ENCODE results near the gene OR2M7. TPM values are rescaled to one million over a fixed set of nuclear protein-coding genes. Genes with fewer than 3 reads are reported as not detected.
"Not testable (repeated sequence)": the region's sequence is repeated elsewhere in the genome, so short reads cannot be mapped to it uniquely, and the experiment has no call there.

OR2M7 gene
- total RNA-seq, 6 experiments from 2014 or later = not detected

- no peak for DNase-seq
- Mint-ChIP-seq H3K4me3 (no peak overlapping the region), H3K36me3 (ENCODE audit: low read depth) (peaks cover 11% of the 10 kb centered on the region), H3K27ac (no peak overlapping the region), H3K4me1 (ENCODE audit: low read depth) (no peaks in the 10 kb centered on the region), H3K27me3 (ENCODE audit: insufficient read depth) (no peaks in the 10 kb centered on the region; the same call in 1 of the 2 replicates), H3K9me3 (peaks cover 22% of the 10 kb centered on the region)
- TF ChIP-seq, protein P1, sequence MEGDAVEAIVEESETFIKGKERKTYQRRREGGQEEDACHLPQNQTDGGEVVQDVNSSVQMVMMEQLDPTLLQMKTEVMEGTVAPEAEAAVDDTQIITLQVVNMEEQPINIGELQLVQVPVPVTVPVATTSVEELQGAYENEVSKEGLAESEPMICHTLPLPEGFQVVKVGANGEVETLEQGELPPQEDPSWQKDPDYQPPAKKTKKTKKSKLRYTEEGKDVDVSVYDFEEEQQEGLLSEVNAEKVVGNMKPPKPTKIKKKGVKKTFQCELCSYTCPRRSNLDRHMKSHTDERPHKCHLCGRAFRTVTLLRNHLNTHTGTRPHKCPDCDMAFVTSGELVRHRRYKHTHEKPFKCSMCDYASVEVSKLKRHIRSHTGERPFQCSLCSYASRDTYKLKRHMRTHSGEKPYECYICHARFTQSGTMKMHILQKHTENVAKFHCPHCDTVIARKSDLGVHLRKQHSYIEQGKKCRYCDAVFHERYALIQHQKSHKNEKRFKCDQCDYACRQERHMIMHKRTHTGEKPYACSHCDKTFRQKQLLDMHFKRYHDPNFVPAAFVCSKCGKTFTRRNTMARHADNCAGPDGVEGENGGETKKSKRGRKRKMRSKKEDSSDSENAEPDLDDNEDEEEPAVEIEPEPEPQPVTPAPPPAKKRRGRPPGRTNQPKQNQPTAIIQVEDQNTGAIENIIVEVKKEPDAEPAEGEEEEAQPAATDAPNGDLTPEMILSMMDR (IDR thresholded peaks at IDR 0.05) = no peak
Measured at GRCh38 chr1:248359415-248359814, 35.0 kb upstream of the OR2M7 start.

DNA sequence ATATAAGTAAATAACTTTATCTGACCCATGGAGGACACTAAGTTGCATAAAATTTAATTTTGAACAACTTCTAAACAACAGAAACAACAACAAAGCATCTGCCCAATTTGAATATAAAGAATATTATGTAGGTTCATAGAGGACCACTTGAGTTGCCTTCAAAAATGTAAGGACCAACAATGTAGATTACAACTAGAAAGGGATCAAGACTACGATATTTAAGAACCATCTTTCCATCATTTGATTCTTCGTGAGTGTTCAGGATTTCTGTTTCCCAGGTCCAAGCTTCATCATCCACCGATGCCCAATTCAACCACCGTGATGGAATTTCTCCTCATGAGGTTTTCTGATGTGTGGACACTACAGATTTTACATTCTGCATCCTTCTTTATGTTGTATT lies 24.1 kb upstream of the OR2M7 start, which contains the start of gene OR14C36:
TSS of gene OR14C36 (plus strand) at position 301 of the 400 bp plus-strand sequence. CDS start at position 301, 0 bp downstream.
- no peaks in the 10 kb centered on the region for H3K36me3 Mint-ChIP-seq (ENCODE audit: low read depth)
- H3K27ac Mint-ChIP-seq = no peak within 1 kb of the TSS
- H3K9me3 Mint-ChIP-seq = peaks cover 27% of the 10 kb centered on the region
- no peak for DNase-seq
- TF ChIP-seq, protein P1 (IDR thresholded peaks at IDR 0.05) = no peak
- H3K4me3 Mint-ChIP-seq = no peak within 1 kb of the TSS
- H3K27me3 Mint-ChIP-seq (ENCODE audit: insufficient read depth) = no peaks in the 10 kb centered on the region
- H3K4me1 Mint-ChIP-seq (ENCODE audit: low read depth) = no peaks in the 10 kb centered on the region

GRCh38 chr1:248343451-248343850 lies 19.1 kb upstream of the OR2M7 start:
- Mint-ChIP-seq H3K9me3 (peaks cover 26% of the 10 kb centered on the region), H3K27ac (no peak overlapping the region), H3K27me3 (ENCODE audit: insufficient read depth) (no peaks in the 10 kb centered on the region), H3K4me3 (no peak overlapping the region), H3K4me1 (ENCODE audit: low read depth) (no peaks in the 10 kb centered on the region), H3K36me3 (ENCODE audit: low read depth) (no peaks in the 10 kb centered on the region)
- no peak for DNase-seq
- TF ChIP-seq, protein P1 (IDR thresholded peaks at IDR 0.05) = no peak

DNA sequence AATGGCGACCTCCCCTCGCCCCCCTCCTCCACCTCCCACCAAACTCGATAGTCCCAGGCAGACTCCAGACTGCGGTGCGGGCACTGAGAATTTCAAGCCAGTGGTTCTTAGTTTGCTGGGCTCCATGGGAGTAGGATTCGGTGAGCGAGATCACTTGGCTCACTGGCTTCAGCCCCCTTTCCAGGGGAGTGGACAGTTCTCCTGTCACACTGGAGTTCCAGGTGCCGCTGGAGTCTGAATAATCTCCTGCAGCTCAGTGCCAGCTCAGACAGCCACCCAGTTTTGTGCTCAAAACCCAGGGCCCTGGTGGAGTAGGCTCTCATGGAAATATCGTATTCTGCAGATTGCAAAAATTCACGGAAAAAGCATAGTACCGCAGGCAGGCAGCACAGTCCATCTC lies 7.6 kb downstream of the OR2M7 start:
- no peaks in the 10 kb centered on the region for H3K27me3 Mint-ChIP-seq (ENCODE audit: insufficient read depth)
- no peaks in the 10 kb centered on the region for H3K4me1 Mint-ChIP-seq (ENCODE audit: low read depth)
- H3K36me3 Mint-ChIP-seq (ENCODE audit: low read depth) = peaks cover 7% of the 10 kb centered on the region; the same call in 1 of the 2 replicates
- no peak for DNase-seq
- no peak overlapping the region for H3K4me3 Mint-ChIP-seq
- TF ChIP-seq, protein P1 (IDR thresholded peaks at IDR 0.05) = no peak
- H3K9me3 Mint-ChIP-seq = peaks cover 79% of the 10 kb centered on the region
- H3K27ac Mint-ChIP-seq = no peak overlapping the region

DNA sequence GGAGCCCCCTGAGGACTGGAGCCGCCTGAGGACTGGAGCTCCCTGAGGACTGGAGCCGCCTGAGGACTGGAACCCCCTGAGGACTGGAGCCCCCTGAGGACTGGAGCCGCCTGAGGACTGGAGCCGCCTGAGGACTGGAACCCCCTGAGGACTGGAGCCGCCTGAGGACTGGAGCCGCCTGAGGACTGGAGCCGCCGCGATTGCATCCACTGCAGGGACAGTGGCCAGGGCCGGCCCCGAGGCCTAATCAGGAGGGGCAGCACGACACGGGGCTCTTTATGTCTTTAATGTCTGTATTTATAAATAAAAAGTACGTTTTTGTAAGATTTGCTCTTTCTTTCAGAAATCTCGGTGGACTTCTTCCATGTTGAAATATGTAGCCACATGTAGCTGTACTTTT lies 17.6 kb downstream of the OR2M7 start:
- H3K4me1 Mint-ChIP-seq (ENCODE audit: low read depth); H3K27me3 Mint-ChIP-seq (ENCODE audit: insufficient read depth); H3K36me3 Mint-ChIP-seq (ENCODE audit: low read depth); H3K4me3 Mint-ChIP-seq; H3K27ac Mint-ChIP-seq; DNase-seq: not testable (repeated sequence)
- peaks cover 25% of the 10 kb centered on the region for H3K9me3 Mint-ChIP-seq

DNA sequence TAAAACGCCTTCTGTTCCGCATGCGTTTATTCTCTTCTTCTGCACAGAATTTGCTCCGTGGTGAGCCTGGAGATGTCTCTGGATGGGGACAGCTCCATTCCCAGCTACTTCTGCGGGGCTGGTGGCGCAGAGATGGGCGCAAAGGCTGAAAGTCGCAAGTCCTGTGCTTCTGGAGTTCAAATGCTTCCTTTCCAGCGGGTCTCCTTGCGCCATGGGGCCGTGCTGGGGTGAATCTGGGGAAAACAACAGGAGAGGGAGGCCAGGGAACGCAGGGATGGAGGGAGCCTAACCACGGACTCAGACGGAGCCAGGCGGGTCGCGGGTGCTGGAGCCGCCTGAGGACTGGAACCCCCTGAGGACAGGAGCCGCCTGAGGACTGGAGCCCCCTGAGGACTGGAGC lies 18.3 kb downstream of the OR2M7 start:
- H3K9me3 Mint-ChIP-seq = peaks cover 23% of the 10 kb centered on the region
- H3K27ac Mint-ChIP-seq = no peak overlapping the region
- peaks cover 2% of the 10 kb centered on the region; the same call in 1 of the 2 replicates for H3K27me3 Mint-ChIP-seq (ENCODE audit: insufficient read depth)
- H3K4me1 Mint-ChIP-seq (ENCODE audit: low read depth) = no peaks in the 10 kb centered on the region
- no peak overlapping the region for H3K4me3 Mint-ChIP-seq
- H3K36me3 Mint-ChIP-seq (ENCODE audit: low read depth) = no peaks in the 10 kb centered on the region
- TF ChIP-seq, protein P1 (IDR thresholded peaks at IDR 0.05) = no peak
- no peak for DNase-seq

GRCh38 chr1:248305672-248306071 lies 18.7 kb downstream of the OR2M7 start:
- not testable (repeated sequence) for H3K27ac Mint-ChIP-seq; H3K4me1 Mint-ChIP-seq (ENCODE audit: low read depth); H3K36me3 Mint-ChIP-seq (ENCODE audit: low read depth); DNase-seq; H3K27me3 Mint-ChIP-seq (ENCODE audit: insufficient read depth); H3K4me3 Mint-ChIP-seq
- peaks cover 23% of the 10 kb centered on the region for H3K9me3 Mint-ChIP-seq
